Breast epithelium (tissue), 3 donors: ENCODE data around the gene ANKRD35.

Source experiments
- CTCF ChIP-seq, 3 donors: fragments of 450-650 bp; IDR thresholded peaks; one replicate each; pipeline ENCODE4 v1.5.1; 2016 to 2017; ENCODE audit warnings: antibody characterized with exemption in 3 of 3, mild to moderate bottlenecking in 3 of 3, moderate library complexity in 3 of 3
- POLR2A ChIP-seq: fragments of 450-650 bp; IDR thresholded peaks from one replicate; pipeline ENCODE4 v1.6.1; 2016; ENCODE audit warnings: antibody characterized with exemption, mild to moderate bottlenecking, moderate library complexity

GRCh38 chr1:145918992-145919939 lies 33.6 kb upstream of the ANKRD35 start:
- no peak for TF ChIP-seq POLR2A
- TF ChIP-seq CTCF (IDR thresholded peaks at IDR 0.05): no peak
